OCI-LY3 (cell line): ENCODE results near the gene SIGLEC6.

ENCODE experiments used
- H2AFZ ChIP-seq: fragments of 200-600, 300-600 bp; shearing (Covaris generic); 2 replicates; pipeline ENCODE4 v1.6.0; 2014; ENCODE audit warnings: antibody characterized with exemption, low read depth, low read length
- H3K27ac ChIP-seq: fragments of 200-600, 300-600 bp; sonication (generic); 2 replicates; pipeline ENCODE4 v1.5.1; 2014; ENCODE audit warnings: mild to moderate bottlenecking, low read length, moderate library complexity, mixed read lengths
- H3K27me3 ChIP-seq: fragments of 200-600, 300-600 bp; sonication (generic); 2 replicates; pipeline ENCODE4 v1.6.1; 2014; ENCODE audit warnings: low read depth, low read length, mixed read lengths
- H3K36me3 ChIP-seq: fragments of 200-600, 300-600 bp; sonication (generic); replicated peaks from 2 replicates; pipeline ENCODE3; 2014; ENCODE audit warnings: low read depth, low read length, mixed read lengths
- H3K4me1 ChIP-seq: fragments of 300-600, 200-600 bp; sonication (generic); 2 replicates; pipeline ENCODE4 v1.6.1; 2014; ENCODE audit warnings: low read length, mixed read lengths
- H3K4me2 ChIP-seq: fragments of 200-600, 300-600 bp; sonication (generic); 2 replicates; pipeline ENCODE4 v1.6.1; 2014; ENCODE audit warnings: low read length, mixed read lengths
- H3K4me3 ChIP-seq: fragments of 300-600, 200-600 bp; sonication (generic); 2 replicates; pipeline ENCODE4 v1.5.1; 2014; ENCODE audit warnings: antibody characterized with exemption, mild to moderate bottlenecking, low read length, moderate library complexity
- H3K79me2 ChIP-seq: fragments of 300-600, 200-600 bp; shearing (Covaris generic); 2 replicates; pipeline ENCODE4 v1.6.1; 2014; ENCODE audit warnings: mild to moderate bottlenecking, low read length, mixed read lengths
- H3K9ac ChIP-seq: fragments of 300-600, 200-600 bp; shearing (Covaris generic); 2 replicates; pipeline ENCODE4 v1.6.0; 2014; ENCODE audit warnings: mild to moderate bottlenecking, low read length, moderate library complexity
- H3K9me3 ChIP-seq: fragments of 200-600, 300-600 bp; shearing (Covaris generic); 2 replicates; pipeline ENCODE4 v1.6.1; 2014; ENCODE audit warnings: low read length, mixed read lengths; ENCODE audit not compliant: insufficient read depth
- H4K20me1 ChIP-seq: fragments of 200-600, 300-600 bp; sonication (generic); 2 replicates; pipeline ENCODE4 v1.6.1; 2016; ENCODE audit warnings: low read length, mixed read lengths; ENCODE audit not compliant: insufficient read depth
- CTCF ChIP-seq: fragments of 200-600, 300-600 bp; sonication (generic); IDR thresholded peaks from 2 replicates; pipeline ENCODE4 v1.5.1; 2014; ENCODE audit warnings: antibody characterized with exemption, low read length, low read depth
- EZH2phosphoT487 ChIP-seq: fragments of 200-600 bp; shearing (Covaris generic); IDR thresholded peaks from 2 replicates; pipeline ENCODE4 v1.6.1; 2018; ENCODE audit warnings: antibody characterized with exemption, mixed run types, low read depth

SIGLEC6 gene

GRCh38 chr19:51567583-51567982, 36.1 kb upstream of the SIGLEC6 start:
- Histone ChIP-seq H3K27me3 (peaks cover 29% of the 10 kb centered on the region), H3K9me3 (no peaks in the 10 kb centered on the region), H3K36me3 (no peaks in the 10 kb centered on the region), H3K9ac (no peak overlapping the region), H4K20me1 (no peaks in the 10 kb centered on the region), H3K79me2 (peaks cover 13% of the 10 kb centered on the region), H3K4me1 (peaks cover 40% of the 10 kb centered on the region), H2AFZ (no peak overlapping the region), H3K4me2 (no peak overlapping the region), H3K27ac (no peak overlapping the region), H3K4me3 (no peak overlapping the region)
- TF ChIP-seq EZH2phosphoT487 = no peak
- TF ChIP-seq CTCF = no peak

GRCh38 chr19:51566489-51567100, 35.1 kb upstream of the SIGLEC6 start:
- Histone ChIP-seq H3K27me3 (peaks cover 30% of the 10 kb centered on the region), H3K27ac (no peak overlapping the region)

GRCh38 chr19:51565583-51565982, 34.1 kb upstream of the SIGLEC6 start:
- Histone ChIP-seq H3K4me1 (peaks cover 27% of the 10 kb centered on the region), H4K20me1 (no peaks in the 10 kb centered on the region), H3K27me3 (peaks cover 37% of the 10 kb centered on the region), H3K36me3 (no peaks in the 10 kb centered on the region), H3K27ac (no peak overlapping the region), H2AFZ (no peak overlapping the region), H3K4me3 (no peak overlapping the region), H3K9ac (no peak overlapping the region), H3K79me2 (no peaks in the 10 kb centered on the region), H3K4me2 (peak overlapping the region; percentile 77), H3K9me3 (no peaks in the 10 kb centered on the region)
- TF ChIP-seq CTCF (no peak), EZH2phosphoT487 (no peak)

More at GRCh38 chr19:51566489-51567100, 35.1 kb upstream of the SIGLEC6 start:
- Histone ChIP-seq H3K36me3 (no peaks in the 10 kb centered on the region), H3K9ac (no peak overlapping the region), H2AFZ (no peak overlapping the region), H3K9me3 (no peaks in the 10 kb centered on the region), H3K4me3 (no peak overlapping the region), H3K79me2 (peaks cover 5% of the 10 kb centered on the region), H3K4me1 (peaks cover 30% of the 10 kb centered on the region), H4K20me1 (no peaks in the 10 kb centered on the region), H3K4me2 (no peak overlapping the region)
- no peak for TF ChIP-seq EZH2phosphoT487
- no peak for TF ChIP-seq CTCF

- H3K27me3 ChIP-seq = peaks cover 45% of the 10 kb centered on the region
- H2AFZ ChIP-seq = peak overlapping the region; percentile 6; the same call in 1 of the 2 replicates
- no peaks in the 10 kb centered on the region for H3K79me2 ChIP-seq
- peak overlapping the region; percentile 56 for H3K4me3 ChIP-seq
- no peaks in the 10 kb centered on the region for H4K20me1 ChIP-seq
- peak overlapping the region; percentile 25; the same call in 1 of the 2 replicates for H3K9ac ChIP-seq
- H3K36me3 ChIP-seq = no peaks in the 10 kb centered on the region
- H3K27ac ChIP-seq = no peak overlapping the region
- H3K9me3 ChIP-seq = no peaks in the 10 kb centered on the region
- peaks cover 24% of the 10 kb centered on the region for H3K4me1 ChIP-seq
- peak overlapping the region; percentile 77 for H3K4me2 ChIP-seq
- no peak for TF ChIP-seq EZH2phosphoT487
- TF ChIP-seq CTCF = peak; percentile 80
These were observed 33.3 kb upstream of the SIGLEC6 start for GRCh38 chr19:51564791-51565190.
